ENCODE data around the gene FKBP14. TPM values are rescaled to one million over a fixed set of nuclear protein-coding genes. Genes with fewer than 3 reads are reported as not detected.

FKBP14 gene
- 21.3 and 23.3 TPM in 2 replicates for total RNA-seq

GRCh38 chr7:30026229-30027064, at the start of gene FKBP14:
Gene FKBP14, minus strand, starts transcription at chr7:30026702. Its CDS starts 194 bp downstream, at chr7:30026508.

GRCh38 chr7:30028216-30028748, 1.8 kb upstream of the FKBP14 start, which contains the start of gene PLEKHA8:
Gene PLEKHA8, plus strand, starts transcription at chr7:30028412. Its CDS starts 351 bp downstream, at chr7:30028763.

GRCh38 chr7:29989257-29989995, 37.1 kb downstream of the FKBP14 start, which contains the start of gene SCRN1:
Gene SCRN1, minus strand, starts transcription at chr7:29989801. Its CDS starts 20,734 bp downstream, at chr7:29969067.

Other genes starting within 250 kb of the FKBP14 start
- gene WIPF3, start 220.2 kb downstream of the FKBP14 start, total RNA-seq = not detected in 2 replicates
- 50.3 and 69.0 TPM in 2 replicates for gene SCRN1, start 36.9 kb downstream of the FKBP14 start, total RNA-seq
- 7.7 and 11.9 TPM in 2 replicates for gene PLEKHA8, start 1.7 kb upstream of the FKBP14 start, total RNA-seq
- gene MTURN, start 108.3 kb upstream of the FKBP14 start, total RNA-seq = 23.1 and 24.2 TPM in 2 replicates

Measured in subcutaneous preadipocyte (primary cell).